ENCODE data around the gene RPS6KL1. TPM values are rescaled to one million over a fixed set of nuclear protein-coding genes. Genes with fewer than 3 reads are reported as not detected.

The RPS6KL1 gene, protein sequence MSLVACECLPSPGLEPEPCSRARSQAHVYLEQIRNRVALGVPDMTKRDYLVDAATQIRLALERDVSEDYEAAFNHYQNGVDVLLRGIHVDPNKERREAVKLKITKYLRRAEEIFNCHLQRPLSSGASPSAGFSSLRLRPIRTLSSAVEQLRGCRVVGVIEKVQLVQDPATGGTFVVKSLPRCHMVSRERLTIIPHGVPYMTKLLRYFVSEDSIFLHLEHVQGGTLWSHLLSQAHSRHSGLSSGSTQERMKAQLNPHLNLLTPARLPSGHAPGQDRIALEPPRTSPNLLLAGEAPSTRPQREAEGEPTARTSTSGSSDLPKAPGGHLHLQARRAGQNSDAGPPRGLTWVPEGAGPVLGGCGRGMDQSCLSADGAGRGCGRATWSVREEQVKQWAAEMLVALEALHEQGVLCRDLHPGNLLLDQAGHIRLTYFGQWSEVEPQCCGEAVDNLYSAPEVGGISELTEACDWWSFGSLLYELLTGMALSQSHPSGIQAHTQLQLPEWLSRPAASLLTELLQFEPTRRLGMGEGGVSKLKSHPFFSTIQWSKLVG
- 1 to 10 TPM in 3 of 4 donors, under 1 TPM in 1; 0.83 to 1.7 (median 1.3) TPM for total RNA-seq

DNA sequence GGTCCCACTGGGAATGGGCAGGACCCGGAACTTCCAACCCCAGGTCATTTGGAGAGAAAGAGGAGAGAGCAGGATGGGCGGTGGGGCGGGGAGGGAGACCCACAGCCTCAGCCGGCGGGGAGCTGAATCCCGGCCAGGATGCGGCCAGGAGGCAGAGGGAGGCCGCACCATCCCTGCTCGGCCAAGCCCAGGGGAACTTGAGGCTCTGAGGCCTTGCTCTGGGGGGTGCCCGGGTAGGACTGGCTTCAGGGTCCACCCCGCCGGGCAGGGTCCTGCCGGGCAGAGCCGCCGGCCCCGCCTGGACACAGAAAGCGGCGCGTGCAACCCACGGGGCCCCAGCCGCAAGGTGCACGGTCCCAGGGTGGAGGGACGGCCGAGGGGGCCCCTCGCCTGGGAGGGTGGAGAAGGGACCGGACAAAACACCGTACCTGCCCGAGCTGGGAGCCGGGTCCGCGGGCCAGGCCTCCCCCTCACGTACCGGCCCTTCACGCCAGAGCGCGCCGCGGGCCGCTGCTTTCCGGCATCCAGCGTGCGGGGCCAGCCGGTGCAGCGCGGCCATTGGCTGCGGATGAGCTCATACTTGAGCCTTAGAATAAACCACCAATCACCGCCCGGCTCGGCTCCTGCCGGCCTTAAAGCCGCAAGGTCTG lies at the start of gene RPS6KL1:
RPS6KL1 (minus strand) TSS at position 509 of the 650 bp plus-strand sequence. CDS start 1,719 bp downstream, outside the sequence.
- H3K27me3 ChIP-seq = no peaks in the 10 kb centered on the region
- H3K4me1 ChIP-seq = peaks cover 9 to 41% (median 24%) of the 10 kb centered on the region in 3 donors
- peak within 1 kb of the TSS; percentile 34 to 78 (median 66) for H3K27ac ChIP-seq
- H3K9me3 ChIP-seq = no peaks in the 10 kb centered on the region
- H3K36me3 ChIP-seq = no peaks in the 10 kb centered on the region
- TF ChIP-seq, protein P1, sequence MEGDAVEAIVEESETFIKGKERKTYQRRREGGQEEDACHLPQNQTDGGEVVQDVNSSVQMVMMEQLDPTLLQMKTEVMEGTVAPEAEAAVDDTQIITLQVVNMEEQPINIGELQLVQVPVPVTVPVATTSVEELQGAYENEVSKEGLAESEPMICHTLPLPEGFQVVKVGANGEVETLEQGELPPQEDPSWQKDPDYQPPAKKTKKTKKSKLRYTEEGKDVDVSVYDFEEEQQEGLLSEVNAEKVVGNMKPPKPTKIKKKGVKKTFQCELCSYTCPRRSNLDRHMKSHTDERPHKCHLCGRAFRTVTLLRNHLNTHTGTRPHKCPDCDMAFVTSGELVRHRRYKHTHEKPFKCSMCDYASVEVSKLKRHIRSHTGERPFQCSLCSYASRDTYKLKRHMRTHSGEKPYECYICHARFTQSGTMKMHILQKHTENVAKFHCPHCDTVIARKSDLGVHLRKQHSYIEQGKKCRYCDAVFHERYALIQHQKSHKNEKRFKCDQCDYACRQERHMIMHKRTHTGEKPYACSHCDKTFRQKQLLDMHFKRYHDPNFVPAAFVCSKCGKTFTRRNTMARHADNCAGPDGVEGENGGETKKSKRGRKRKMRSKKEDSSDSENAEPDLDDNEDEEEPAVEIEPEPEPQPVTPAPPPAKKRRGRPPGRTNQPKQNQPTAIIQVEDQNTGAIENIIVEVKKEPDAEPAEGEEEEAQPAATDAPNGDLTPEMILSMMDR (IDR thresholded peaks at IDR 0.05) = no peak
- no peak for TF ChIP-seq POLR2A (IDR thresholded peaks at IDR 0.05)
- intact Hi-C loops (cut with DNase I) = no loop called here
- no peak for DNase-seq
- peak within 1 kb of the TSS; percentile 43 to 72 (median 56) for H3K4me3 ChIP-seq
- 23 to 34% methylated on average over 4 to 16 of the region's 51 CpGs for WGBS, 2 donors

DNA sequence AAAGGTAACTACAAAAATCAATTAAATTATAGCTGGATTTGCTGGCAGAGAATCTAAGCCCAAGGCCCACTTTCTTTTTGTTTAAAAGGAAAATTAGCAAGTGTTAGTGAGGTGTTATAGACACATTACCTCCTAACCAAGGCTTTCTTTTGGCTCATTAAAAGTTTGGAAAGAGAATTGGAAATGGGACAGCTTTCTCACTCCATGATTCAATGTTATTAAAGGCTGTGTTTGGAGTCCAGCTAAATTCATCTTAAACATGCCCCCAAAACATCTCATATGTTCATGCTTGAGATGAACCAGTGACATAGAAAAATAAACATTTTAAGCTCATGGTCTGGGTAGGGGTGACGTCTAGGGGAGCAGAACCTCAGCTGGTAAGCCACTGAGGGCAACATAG lies 45.8 kb upstream of the RPS6KL1 start:
- WGBS, 2 donors = 32 to 35% methylated on average over 1 of the region's 1 CpG

DNA sequence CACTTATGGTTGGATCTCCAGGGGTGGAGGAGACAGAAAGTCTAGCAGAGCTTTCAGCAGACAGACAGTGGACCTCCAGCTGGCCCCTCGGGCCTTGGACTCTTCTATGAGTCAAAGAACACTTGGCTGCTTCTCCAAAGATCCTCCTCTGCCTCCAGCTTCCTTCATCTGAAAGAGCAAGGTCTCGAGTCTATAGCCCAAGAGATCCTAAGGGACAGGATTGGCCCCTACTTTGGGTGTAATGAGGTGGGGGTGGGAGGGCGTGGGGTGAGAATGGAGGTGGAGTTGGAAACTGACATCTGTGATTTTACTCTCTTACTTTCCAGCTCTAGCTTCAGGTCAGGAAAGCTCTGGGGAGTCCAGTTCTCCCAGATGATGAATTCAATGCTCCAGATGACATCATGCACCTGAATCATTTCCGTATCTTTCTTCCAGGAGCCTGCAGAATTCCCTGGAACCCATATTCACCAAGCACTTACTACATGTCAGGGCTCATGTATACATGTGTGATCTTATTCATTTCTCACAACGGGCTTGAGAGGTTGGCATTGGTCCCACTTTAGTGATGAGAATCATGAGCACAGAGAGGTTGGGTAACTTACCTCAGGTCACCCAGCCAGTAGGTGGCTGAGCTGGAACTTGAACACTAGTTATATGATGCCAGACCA lies 42.6 kb upstream of the RPS6KL1 start:
- no peak for TF ChIP-seq POLR2A (IDR thresholded peaks at IDR 0.05)
- TF ChIP-seq, protein P1 (IDR thresholded peaks at IDR 0.05) = no peak
- Histone ChIP-seq H3K36me3 (no peaks in the 10 kb centered on the region), H3K27ac (no peak overlapping the region), H3K9me3 (no peaks in the 10 kb centered on the region), H3K4me1 (peaks cover 0 to 28% (median 7%) of the 10 kb centered on the region in 3 donors), H3K27me3 (no peaks in the 10 kb centered on the region), H3K4me3 (no peak overlapping the region)
- intact Hi-C loops (cut with DNase I) = no loop called here
- no peak for DNase-seq
- 26 to 31% methylated on average over 4 to 5 of the region's 5 CpGs for WGBS, 2 donors

More for the DNA sequence above, 45.8 kb upstream of the RPS6KL1 start:
- intact Hi-C loops (cut with DNase I) = no loop called here
- DNase-seq = no peak
- Histone ChIP-seq H3K9me3 (no peaks in the 10 kb centered on the region), H3K36me3 (no peaks in the 10 kb centered on the region), H3K4me1 (peaks cover 0 to 27% (median 16%) of the 10 kb centered on the region in 3 donors), H3K27me3 (no peaks in the 10 kb centered on the region), H3K27ac (no peak overlapping the region), H3K4me3 (no peak overlapping the region)
- TF ChIP-seq POLR2A (IDR thresholded peaks at IDR 0.05) = no peak
- TF ChIP-seq, protein P1 (IDR thresholded peaks at IDR 0.05) = no peak

DNA sequence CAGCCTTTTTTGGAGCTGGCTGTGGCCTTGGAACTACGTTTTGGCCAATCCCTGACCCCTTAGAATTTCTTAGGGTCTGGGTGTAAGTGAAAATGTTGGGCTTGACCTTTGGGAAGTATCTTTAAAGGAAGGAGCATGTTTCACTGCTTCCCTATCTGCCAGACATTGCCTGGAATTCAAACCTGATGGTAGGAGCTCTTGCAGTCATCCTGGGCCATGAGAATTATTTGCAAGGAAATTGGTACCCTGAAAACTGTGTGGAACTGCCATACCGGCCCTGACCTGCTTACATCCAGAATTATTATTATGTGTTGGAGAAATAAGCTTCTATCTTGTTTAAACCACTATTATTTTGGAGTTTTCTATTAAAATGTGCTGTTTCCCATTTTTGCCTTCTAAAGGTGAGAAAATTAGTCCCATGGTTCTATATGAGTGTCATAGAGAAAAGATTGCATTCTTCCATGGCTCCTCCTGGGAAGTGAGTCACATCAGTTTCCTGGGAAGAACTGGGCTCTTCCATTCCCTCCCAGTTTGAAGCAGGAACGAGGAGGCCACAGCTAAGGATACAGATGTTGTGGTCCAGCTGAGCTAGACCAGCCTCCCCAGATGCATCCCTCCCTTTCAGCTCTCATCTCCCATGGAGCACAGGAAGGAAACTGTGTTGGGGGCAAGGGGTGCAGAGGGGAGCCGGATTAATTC lies 41.9 kb upstream of the RPS6KL1 start:
- Histone ChIP-seq H3K27ac (no peak overlapping the region), H3K36me3 (no peaks in the 10 kb centered on the region), H3K4me1 (peaks cover 0 to 28% (median 7%) of the 10 kb centered on the region in 3 donors), H3K9me3 (no peaks in the 10 kb centered on the region), H3K4me3 (no peak overlapping the region), H3K27me3 (no peaks in the 10 kb centered on the region)
- TF ChIP-seq POLR2A (IDR thresholded peaks at IDR 0.05) = no peak
- TF ChIP-seq, protein P1 (IDR thresholded peaks at IDR 0.05) = no peak
- intact Hi-C loops (cut with DNase I) = no loop called here
- no peak for DNase-seq
- WGBS, 2 donors = 53 to 62% methylated on average over 3 to 4 of the region's 4 CpGs

Measured in esophagus squamous epithelium (tissue), 5 donors.